Mesenchymal stem cell (in vitro differentiated cells and primary cell): ENCODE results near the gene NFATC4.
A peak's percentile ranks its signal among the peaks of the same experiment; 100 is the strongest.

ENCODE experiments used
- DNase-seq: peaks from one replicate; pipeline ENCODE4 v3.0.0-alpha.2; 2013
- H2AFZ ChIP-seq: one replicate; pipeline ENCODE4 v1.6.1; 2013; ENCODE audit warnings: low read depth, mild to moderate bottlenecking, control low read depth, inconsistent platforms, low read length, moderate library complexity
- H2AK5ac ChIP-seq: 2 replicates; pipeline ENCODE4 v1.6.1; 2013; ENCODE audit warnings: low read length, moderate library complexity, mild to moderate bottlenecking, inconsistent platforms; ENCODE audit not compliant: severe bottlenecking
- H2BK120ac ChIP-seq: one replicate; pipeline ENCODE4 v1.6.1; 2013; ENCODE audit warnings: low read depth, mild to moderate bottlenecking, inconsistent platforms, low read length, moderate library complexity
- H2BK12ac ChIP-seq, 2 experiments: one replicate each; pipeline ENCODE4 v1.6.1; 2013; ENCODE audit warnings: inconsistent platforms in 2 of 2, low read length in 2 of 2, mild to moderate bottlenecking in 2 of 2, moderate library complexity in 2 of 2, control low read depth in 1 of 2
- H2BK15ac ChIP-seq: one replicate; pipeline ENCODE4 v1.6.1; 2013; ENCODE audit warnings: mild to moderate bottlenecking, low read depth, inconsistent platforms; ENCODE audit not compliant: poor library complexity, severe bottlenecking
- H2BK5ac ChIP-seq: 2 replicates; pipeline ENCODE4 v1.6.1; 2013; ENCODE audit warnings: low read depth, mild to moderate bottlenecking, low read length, control low read depth, inconsistent platforms; ENCODE audit not compliant: poor library complexity, severe bottlenecking
- H3K14ac ChIP-seq, 2 experiments: one replicate each; pipeline ENCODE4 v1.6.1; 2013; ENCODE audit warnings: inconsistent platforms in 2 of 2, low read length in 2 of 2, control low read depth in 1 of 2, mild to moderate bottlenecking in 1 of 2, moderate library complexity in 1 of 2
- H3K18ac ChIP-seq, 2 experiments: one replicate each; pipeline ENCODE4 v1.6.1; 2013; ENCODE audit warnings: inconsistent platforms in 2 of 2, low read length in 2 of 2, control low read depth in 1 of 2, low read depth in 1 of 2, mild to moderate bottlenecking in 1 of 2
- H3K23ac ChIP-seq, 2 experiments: one replicate each; pipeline ENCODE4 v1.6.1; 2013; ENCODE audit warnings: inconsistent platforms in 2 of 2, low read length in 2 of 2, mild to moderate bottlenecking in 2 of 2, moderate library complexity in 2 of 2, control low read depth in 1 of 2
- H3K27ac ChIP-seq: 2 replicates; pipeline ENCODE4 v1.5.1; 2013; ENCODE audit warnings: mild to moderate bottlenecking, moderate library complexity, low read length, control low read depth, inconsistent platforms; ENCODE audit not compliant: poor library complexity, severe bottlenecking
- H3K27me3 ChIP-seq, 2 experiments: 2 replicates each; pipeline versions ENCODE4 v1.6.1 to v1.7.0; 2013; ENCODE audit warnings: low read length in 2 of 2, mild to moderate bottlenecking in 2 of 2, moderate library complexity in 2 of 2, control low read depth in 1 of 2, inconsistent platforms in 1 of 2; ENCODE audit not compliant: control insufficient read depth in 1 of 2, insufficient read depth in 1 of 2
- H3K36me3 ChIP-seq, 2 experiments: 2 replicates each; pipeline versions ENCODE4 v1.6.1 to v1.7.0; 2013; ENCODE audit warnings: low read length in 2 of 2, control low read depth in 1 of 2, inconsistent platforms in 1 of 2, low read depth in 1 of 2, mild to moderate bottlenecking in 1 of 2; ENCODE audit not compliant: insufficient read depth in 2 of 2, control insufficient read depth in 1 of 2
- H3K4ac ChIP-seq, 2 experiments: one replicate each; pipeline ENCODE4 v1.6.1; 2013; ENCODE audit warnings: inconsistent platforms in 2 of 2, low read length in 2 of 2, mild to moderate bottlenecking in 2 of 2, moderate library complexity in 2 of 2, control low read depth in 1 of 2, low read depth in 1 of 2
- H3K4me1 ChIP-seq: 2 replicates; pipeline ENCODE4 v1.6.1; 2013; ENCODE audit warnings: low read depth, low read length, control low read depth; ENCODE audit not compliant: control insufficient read depth, insufficient read depth
- H3K4me2 ChIP-seq: 2 replicates; pipeline ENCODE4 v1.6.1; 2013; ENCODE audit warnings: low read length, mild to moderate bottlenecking, inconsistent platforms; ENCODE audit not compliant: poor library complexity, severe bottlenecking
- H3K4me3 ChIP-seq, 2 experiments: 2 replicates each; pipeline versions ENCODE4 v1.5.1 to v1.7.0; 2013; ENCODE audit warnings: low read length in 2 of 2, mild to moderate bottlenecking in 2 of 2, control low read depth in 1 of 2, low read depth in 1 of 2; ENCODE audit not compliant: insufficient read depth in 1 of 2
- H3K79me1 ChIP-seq: replicated peaks from 2 replicates; pipeline ENCODE4 v1.6.1; 2013; ENCODE audit warnings: mild to moderate bottlenecking, control low read depth, low read length, inconsistent platforms; ENCODE audit not compliant: poor library complexity, severe bottlenecking
- H3K9ac ChIP-seq: 2 replicates; pipeline ENCODE4 v1.7.0; 2013; ENCODE audit warnings: mild to moderate bottlenecking, low read length, moderate library complexity
- H3K9me3 ChIP-seq: 2 replicates; pipeline ENCODE4 v1.7.0; 2013; ENCODE audit warnings: mild to moderate bottlenecking, low read length; ENCODE audit not compliant: control insufficient read depth
- H4K8ac ChIP-seq: one replicate; pipeline ENCODE4 v1.6.1; 2013; ENCODE audit warnings: inconsistent platforms, mild to moderate bottlenecking, low read length, moderate library complexity
- H4K91ac ChIP-seq: one replicate; pipeline ENCODE4 v1.6.1; 2013; ENCODE audit warnings: mild to moderate bottlenecking, low read length, inconsistent platforms
- WGBS: methylation state at CpG from one replicate; pipeline ENCODE4 v1.1.7; 2013; ENCODE audit warnings: mixed read lengths; 5-methylcytosine and 5-hydroxymethylcytosine counted together

NFATC4 gene

GRCh38 chr14:24366721-24367513 is 1.1 kb upstream of the NFATC4 start:
- under 1% methylated on average over 12 of the region's 40 CpGs for WGBS
- DNase-seq = peak; percentile 97
- Histone ChIP-seq H2BK120ac (peak overlapping the region; percentile 100), H3K79me1 (peaks cover 12% of the 10 kb centered on the region), H3K4me1 (peaks cover 28% of the 10 kb centered on the region), H3K36me3 (peaks cover 12 to 22% of the 10 kb centered on the region in 2 experiments), H3K4ac (peak overlapping the region; percentile 99), H2AK5ac (no peak overlapping the region), H4K8ac (peak overlapping the region; percentile 99), H3K27me3 (peaks cover 0 to 3% of the 10 kb centered on the region in 2 experiments), H2AFZ (peak overlapping the region; percentile 6), H3K4me3 (peak overlapping the region; percentile 53 to 81), H4K91ac (peak overlapping the region; percentile 99), H3K23ac (peak overlapping the region in 1 of 2 experiments; percentile 79), H2BK15ac (peak overlapping the region; percentile 95), H3K4me2 (peak overlapping the region; percentile 85), H3K9me3 (no peaks in the 10 kb centered on the region), H3K14ac (peak overlapping the region in 1 of 2 experiments; percentile 65), H3K18ac (peak overlapping the region; percentile 95 to 98), H3K9ac (peak overlapping the region; percentile 92), H3K27ac (peak overlapping the region; percentile 93), H2BK5ac (peak overlapping the region; percentile 73), H2BK12ac (peak overlapping the region; percentile 83 to 94)

- H3K36me3 ChIP-seq = peaks cover 20 to 35% of the 10 kb centered on the region in 2 experiments
- DNase-seq = no peak
These were observed 203 bp downstream of the NFATC4 start for GRCh38 chr14:24368212-24368561.

GRCh38 chr14:24368562-24369252 is 723 bp downstream of the NFATC4 start:
- WGBS = 4% methylated on average over 24 of the region's 52 CpGs

More at GRCh38 chr14:24368212-24368561, 203 bp downstream of the NFATC4 start:
- peak overlapping the region; percentile 95 for H4K8ac ChIP-seq
- peak overlapping the region; percentile 32 for H2BK5ac ChIP-seq
- 3% methylated on average over 14 of the region's 15 CpGs for WGBS
- H3K18ac ChIP-seq = peak overlapping the region; percentile 96 to 98
- peak overlapping the region; percentile 31 to 54 for H3K23ac ChIP-seq
- peak overlapping the region; percentile 11 for H2AFZ ChIP-seq
- no peaks in the 10 kb centered on the region for H3K27me3 ChIP-seq
- peaks cover 12% of the 10 kb centered on the region for H3K79me1 ChIP-seq
- peak overlapping the region; percentile 96 to 98 for H3K4ac ChIP-seq
- H2BK120ac ChIP-seq = peak overlapping the region; percentile 100
- H2BK15ac ChIP-seq = peak overlapping the region; percentile 99
- no peak overlapping the region for H2AK5ac ChIP-seq
- H2BK12ac ChIP-seq = peak overlapping the region in 1 of 2 experiments; percentile 51
- H3K27ac ChIP-seq = peak overlapping the region; percentile 52
- peak overlapping the region; percentile 90 for H4K91ac ChIP-seq
- peaks cover 33% of the 10 kb centered on the region for H3K4me1 ChIP-seq
- H3K4me2 ChIP-seq = peak overlapping the region; percentile 99
- H3K14ac ChIP-seq = peak overlapping the region; percentile 69 to 94
- peak overlapping the region; percentile 98 for H3K9ac ChIP-seq
- peak overlapping the region; percentile 81 to 89 for H3K4me3 ChIP-seq
- no peaks in the 10 kb centered on the region for H3K9me3 ChIP-seq

GRCh38 chr14:24369463-24369862 is 1.5 kb downstream of the NFATC4 start:
- no peak overlapping the region for H3K4me2 ChIP-seq
- no peak overlapping the region for H2AK5ac ChIP-seq
- peaks cover 31 to 47% of the 10 kb centered on the region in 2 experiments for H3K36me3 ChIP-seq
- H3K9ac ChIP-seq = peak overlapping the region; percentile 98
- peak overlapping the region in 1 of 2 experiments; percentile 89 for H3K4me3 ChIP-seq
- 82% methylated on average over 18 of the region's 20 CpGs for WGBS
- no peak overlapping the region for H2BK15ac ChIP-seq
- no peaks in the 10 kb centered on the region for H3K9me3 ChIP-seq
- H2AFZ ChIP-seq = no peak overlapping the region
- H3K27ac ChIP-seq = no peak overlapping the region
- H2BK12ac ChIP-seq = peak overlapping the region in 1 of 2 experiments; percentile 80
- H3K23ac ChIP-seq = no peak overlapping the region
- no peaks in the 10 kb centered on the region for H3K27me3 ChIP-seq
- no peak overlapping the region for H2BK120ac ChIP-seq
- H4K8ac ChIP-seq = no peak overlapping the region
- peak overlapping the region in 1 of 2 experiments; percentile 98 for H3K18ac ChIP-seq
- no peak overlapping the region for H3K14ac ChIP-seq
- H3K79me1 ChIP-seq = peaks cover 12% of the 10 kb centered on the region
- H4K91ac ChIP-seq = peak overlapping the region; percentile 85
- no peak overlapping the region for H2BK5ac ChIP-seq
- peak overlapping the region in 1 of 2 experiments; percentile 62 for H3K4ac ChIP-seq
- H3K4me1 ChIP-seq = peaks cover 33% of the 10 kb centered on the region
- no peak for DNase-seq

More at GRCh38 chr14:24368562-24369252, 723 bp downstream of the NFATC4 start:
- Histone ChIP-seq H2AFZ (no peak overlapping the region), H3K9me3 (no peaks in the 10 kb centered on the region), H3K23ac (peak overlapping the region; percentile 54 to 90), H3K4ac (peak overlapping the region; percentile 96 to 98), H3K4me2 (peak overlapping the region; percentile 99), H2BK15ac (peak overlapping the region; percentile 99), H2BK12ac (peak overlapping the region; percentile 31 to 65), H4K91ac (peak overlapping the region; percentile 94), H2AK5ac (peak overlapping the region; percentile 44), H2BK5ac (no peak overlapping the region), H3K27ac (peak overlapping the region; percentile 30), H4K8ac (peak overlapping the region; percentile 95), H3K14ac (peak overlapping the region; percentile 94), H3K36me3 (peaks cover 25 to 40% of the 10 kb centered on the region in 2 experiments), H3K4me3 (peak overlapping the region; percentile 81 to 89), H3K9ac (peak overlapping the region; percentile 98), H3K4me1 (peaks cover 33% of the 10 kb centered on the region), H3K79me1 (peaks cover 12% of the 10 kb centered on the region), H3K18ac (peak overlapping the region; percentile 96 to 98), H3K27me3 (no peaks in the 10 kb centered on the region), H2BK120ac (peak overlapping the region; percentile 100)
- peak; percentile 83 for DNase-seq
